ENCODE measurements around the gene PSAPL1.

DNA sequence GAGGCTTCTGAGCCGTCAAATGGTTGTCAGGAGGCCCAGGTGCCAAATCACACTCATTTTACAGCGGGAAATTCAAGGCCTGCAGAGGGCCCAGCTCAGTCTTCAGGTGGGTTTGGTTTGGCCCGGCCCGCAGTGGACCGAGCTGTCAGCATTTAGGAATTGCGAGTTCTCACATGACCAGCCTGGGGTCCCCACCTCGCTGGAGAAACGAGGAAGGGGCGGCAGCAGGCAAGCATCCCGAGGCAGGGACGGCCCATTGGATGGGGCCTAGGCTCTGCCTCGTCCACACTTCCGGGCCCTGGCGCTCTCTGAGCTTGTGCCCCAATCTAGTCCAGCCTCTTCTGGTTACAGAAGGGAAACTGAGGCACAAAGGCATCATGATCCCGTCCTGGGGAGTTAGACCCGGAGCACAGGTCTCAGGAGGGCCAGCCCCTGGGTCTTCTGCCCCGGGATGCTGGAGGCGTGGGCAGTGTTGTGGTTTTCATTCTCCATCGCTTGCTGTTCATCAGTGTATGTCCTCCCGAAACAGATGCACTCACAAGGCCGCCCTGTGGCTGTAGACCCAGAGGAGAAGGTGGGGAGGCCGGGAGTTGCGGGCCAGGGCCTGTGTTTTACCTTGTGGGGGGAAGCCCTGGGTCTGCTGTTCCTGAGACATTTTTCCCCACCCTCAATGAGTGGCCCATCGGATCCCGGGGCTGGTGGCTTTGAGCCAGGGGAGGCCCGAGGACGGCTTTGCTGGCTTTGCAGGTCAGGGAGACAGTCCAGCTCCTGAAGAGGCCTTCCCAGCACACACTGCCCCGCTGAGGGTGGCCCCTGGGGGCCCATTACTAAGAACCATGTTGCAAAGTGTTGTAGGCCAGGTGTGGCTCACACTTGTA lies 8.9 kb downstream of the PSAPL1 start:
- no peak for TF ChIP-seq POLR2A (IDR thresholded peaks at IDR 0.05)
- TF ChIP-seq, protein P1, sequence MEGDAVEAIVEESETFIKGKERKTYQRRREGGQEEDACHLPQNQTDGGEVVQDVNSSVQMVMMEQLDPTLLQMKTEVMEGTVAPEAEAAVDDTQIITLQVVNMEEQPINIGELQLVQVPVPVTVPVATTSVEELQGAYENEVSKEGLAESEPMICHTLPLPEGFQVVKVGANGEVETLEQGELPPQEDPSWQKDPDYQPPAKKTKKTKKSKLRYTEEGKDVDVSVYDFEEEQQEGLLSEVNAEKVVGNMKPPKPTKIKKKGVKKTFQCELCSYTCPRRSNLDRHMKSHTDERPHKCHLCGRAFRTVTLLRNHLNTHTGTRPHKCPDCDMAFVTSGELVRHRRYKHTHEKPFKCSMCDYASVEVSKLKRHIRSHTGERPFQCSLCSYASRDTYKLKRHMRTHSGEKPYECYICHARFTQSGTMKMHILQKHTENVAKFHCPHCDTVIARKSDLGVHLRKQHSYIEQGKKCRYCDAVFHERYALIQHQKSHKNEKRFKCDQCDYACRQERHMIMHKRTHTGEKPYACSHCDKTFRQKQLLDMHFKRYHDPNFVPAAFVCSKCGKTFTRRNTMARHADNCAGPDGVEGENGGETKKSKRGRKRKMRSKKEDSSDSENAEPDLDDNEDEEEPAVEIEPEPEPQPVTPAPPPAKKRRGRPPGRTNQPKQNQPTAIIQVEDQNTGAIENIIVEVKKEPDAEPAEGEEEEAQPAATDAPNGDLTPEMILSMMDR (IDR thresholded peaks at IDR 0.05): no peak
